ENCODE results near the gene CCNH.

- TF ChIP-seq CTCF (IDR thresholded peaks at IDR 0.05; ENCODE audit: low read depth, low read length) (no peak), POLR2A (IDR thresholded peaks at IDR 0.05; ENCODE audit: extremely low read depth, insufficient read length) (no peak), MYC (IDR thresholded peaks at IDR 0.05; ENCODE audit: low read depth, low read length) (no peak)
- TF ChIP-seq, protein P1, sequence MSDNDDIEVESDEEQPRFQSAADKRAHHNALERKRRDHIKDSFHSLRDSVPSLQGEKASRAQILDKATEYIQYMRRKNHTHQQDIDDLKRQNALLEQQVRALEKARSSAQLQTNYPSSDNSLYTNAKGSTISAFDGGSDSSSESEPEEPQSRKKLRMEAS (IDR thresholded peaks at IDR 0.05; ENCODE audit: low read depth, low read length): no peak
Measured at GRCh38 chr5:87442419-87442818, 29.7 kb upstream of the CCNH start.
